ENCODE data around the gene REP15.

GRCh38 chr12:27733791-27734190, 37.5 kb downstream of the REP15 start:
- TF ChIP-seq CTCF (conservative IDR thresholded peaks at IDR 0.05) = no peak
- TF ChIP-seq EZH2 (IDR thresholded peaks at IDR 0.05; ENCODE audit: low read depth) = no peak
